ENCODE measurements around the gene S100P.

DNA sequence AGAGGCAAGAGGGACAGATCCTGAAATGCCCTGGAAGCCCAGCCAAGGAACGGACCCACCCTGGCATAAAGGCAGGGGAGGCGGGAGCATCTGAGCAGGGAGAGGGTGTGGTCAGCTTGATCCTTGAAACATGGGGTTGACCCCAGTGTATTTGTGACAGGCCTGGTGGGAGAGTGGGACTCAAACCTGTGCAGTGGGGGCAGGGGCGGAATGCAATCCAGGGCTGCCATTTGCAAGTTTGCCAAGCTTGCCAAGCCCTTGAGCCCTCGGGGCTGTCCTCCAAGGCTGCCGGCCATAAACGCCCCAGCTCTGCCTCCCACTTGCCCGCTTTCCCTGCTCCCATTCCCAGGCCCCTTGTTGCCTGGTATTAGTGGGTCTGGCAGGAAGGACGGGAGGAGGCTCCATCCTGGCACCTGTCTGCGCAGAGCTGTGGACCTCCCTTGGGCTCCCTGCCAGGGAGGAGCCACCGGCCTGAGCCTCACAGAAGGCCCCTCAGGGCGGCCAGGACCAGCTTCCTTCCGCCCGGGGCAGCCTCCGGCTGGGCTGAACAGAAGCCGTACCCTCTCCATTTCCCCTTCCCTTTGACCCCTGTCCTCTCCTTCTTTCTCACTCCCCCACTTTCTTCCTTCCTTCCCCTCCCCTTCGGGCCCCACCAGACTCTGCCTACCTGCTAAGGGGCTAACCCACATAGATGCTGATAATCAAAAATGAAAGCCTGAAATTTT is 661 bp downstream of the S100P start:
- TF ChIP-seq, protein P1, sequence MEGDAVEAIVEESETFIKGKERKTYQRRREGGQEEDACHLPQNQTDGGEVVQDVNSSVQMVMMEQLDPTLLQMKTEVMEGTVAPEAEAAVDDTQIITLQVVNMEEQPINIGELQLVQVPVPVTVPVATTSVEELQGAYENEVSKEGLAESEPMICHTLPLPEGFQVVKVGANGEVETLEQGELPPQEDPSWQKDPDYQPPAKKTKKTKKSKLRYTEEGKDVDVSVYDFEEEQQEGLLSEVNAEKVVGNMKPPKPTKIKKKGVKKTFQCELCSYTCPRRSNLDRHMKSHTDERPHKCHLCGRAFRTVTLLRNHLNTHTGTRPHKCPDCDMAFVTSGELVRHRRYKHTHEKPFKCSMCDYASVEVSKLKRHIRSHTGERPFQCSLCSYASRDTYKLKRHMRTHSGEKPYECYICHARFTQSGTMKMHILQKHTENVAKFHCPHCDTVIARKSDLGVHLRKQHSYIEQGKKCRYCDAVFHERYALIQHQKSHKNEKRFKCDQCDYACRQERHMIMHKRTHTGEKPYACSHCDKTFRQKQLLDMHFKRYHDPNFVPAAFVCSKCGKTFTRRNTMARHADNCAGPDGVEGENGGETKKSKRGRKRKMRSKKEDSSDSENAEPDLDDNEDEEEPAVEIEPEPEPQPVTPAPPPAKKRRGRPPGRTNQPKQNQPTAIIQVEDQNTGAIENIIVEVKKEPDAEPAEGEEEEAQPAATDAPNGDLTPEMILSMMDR (IDR thresholded peaks at IDR 0.05): no peak
- no peak for TF ChIP-seq POLR2A (IDR thresholded peaks at IDR 0.05)

Measured in prostate gland (tissue), 2 donors.